NCI-H2196 (cell line): ENCODE results near the gene FOXL3.
"Not testable (repeated sequence)": the region's sequence is repeated elsewhere in the genome, so short reads cannot be mapped to it uniquely, and the experiment has no call there.

ENCODE experiments used
- DNase-seq: peaks from one replicate; lab custom pipeline; 2025; ENCODE audit not compliant: unreplicated experiment; lab: John Stamatoyannopoulos, UW

FOXL3 gene

DNA sequence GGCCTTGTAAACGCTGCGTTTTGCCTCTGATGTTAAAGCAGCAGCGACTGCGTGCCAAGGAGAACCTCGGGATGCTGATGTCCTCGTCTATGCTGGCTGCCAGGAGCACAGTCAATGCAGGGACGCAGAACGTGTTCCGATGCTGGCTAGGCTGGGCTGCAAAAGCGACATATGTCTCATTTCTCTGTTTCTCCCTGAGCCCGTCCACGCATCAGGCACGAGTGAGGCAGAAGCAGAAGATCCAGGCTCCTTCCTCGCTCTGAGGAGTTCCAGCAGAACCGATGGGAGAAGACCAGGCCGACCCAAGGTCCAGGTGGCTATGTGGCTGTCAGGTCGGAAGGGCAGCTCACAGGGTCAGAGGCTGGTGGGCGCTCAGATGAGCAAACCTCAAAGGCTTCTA is 3.7 kb upstream of the FOXL3 start:
- DNase-seq, result no peak

GRCh38 chr7:288671-289101 is 1.3 kb upstream of the FOXL3 start:
- no peak for DNase-seq

GRCh38 chr7:289209-289755 is 688 bp upstream of the FOXL3 start:
- no peak for DNase-seq

DNA sequence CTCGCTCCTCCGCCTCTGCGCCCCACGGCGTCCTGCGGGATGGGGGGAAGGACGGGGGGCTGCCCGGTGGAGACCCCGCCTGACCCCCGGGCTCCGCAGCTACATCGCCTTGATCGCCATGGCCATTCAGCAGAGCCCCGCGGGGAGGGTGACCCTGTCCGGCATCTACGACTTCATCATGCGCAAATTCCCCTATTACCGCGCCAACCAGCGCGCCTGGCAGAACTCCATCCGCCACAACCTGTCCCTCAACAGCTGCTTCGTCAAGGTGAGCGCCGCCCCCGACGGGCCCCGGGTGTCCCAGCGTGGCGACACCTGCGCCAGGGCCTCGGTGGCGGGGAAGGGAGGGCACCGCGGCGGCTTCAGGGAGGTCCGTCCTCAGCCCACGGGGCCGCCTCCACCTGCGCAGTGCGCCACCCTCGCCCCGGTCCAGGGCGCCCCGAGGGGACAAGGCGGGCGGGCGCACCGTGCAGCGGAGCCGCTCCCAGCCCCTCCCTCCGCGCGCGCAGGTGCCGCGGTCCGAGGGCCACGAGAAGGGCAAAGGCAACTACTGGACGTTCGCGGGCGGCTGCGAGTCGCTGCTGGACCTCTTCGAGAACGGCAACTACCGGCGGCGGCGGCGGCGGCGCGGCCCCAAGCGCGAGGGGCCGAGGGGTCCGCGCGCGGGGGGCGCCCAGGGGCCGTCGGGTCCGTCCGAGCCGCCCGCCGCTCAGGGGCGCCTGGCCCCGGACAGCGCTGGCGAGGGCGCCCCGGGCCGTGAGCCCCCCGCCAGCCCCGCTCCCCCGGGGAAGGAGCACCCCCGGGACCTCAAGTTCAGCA is 793 bp downstream of the FOXL3 start:
- DNase-seq, result no peak

GRCh38 chr7:291373-292092 is 1.6 kb downstream of the FOXL3 start:
- DNase-seq, result no peak

- DNase-seq, result no peak
Observed at GRCh38 chr7:292226-292625, 2.3 kb downstream of the FOXL3 start.

DNA sequence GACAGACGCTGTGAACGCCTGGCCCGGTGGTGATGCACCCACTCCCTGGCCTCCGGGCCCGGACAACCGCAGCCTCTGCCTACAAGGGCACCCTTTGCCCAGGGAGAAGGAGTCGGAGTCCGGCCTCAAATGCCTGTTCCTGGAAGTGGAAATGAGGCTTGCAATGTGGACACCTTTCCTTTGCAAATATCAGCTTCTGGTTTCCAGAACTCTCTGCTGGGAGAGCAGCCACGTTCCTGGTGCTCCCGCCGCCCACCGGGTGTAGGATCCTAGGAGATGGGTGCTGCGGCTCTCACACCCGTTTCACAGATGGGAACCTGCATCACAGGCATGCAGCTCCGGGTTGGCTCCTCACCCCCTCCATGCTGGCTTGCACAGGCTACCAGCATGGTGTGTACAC is 2.9 kb downstream of the FOXL3 start:
- DNase-seq, result no peak

GRCh38 chr7:293681-294439 is 3.9 kb downstream of the FOXL3 start:
- no peak for DNase-seq

DNA sequence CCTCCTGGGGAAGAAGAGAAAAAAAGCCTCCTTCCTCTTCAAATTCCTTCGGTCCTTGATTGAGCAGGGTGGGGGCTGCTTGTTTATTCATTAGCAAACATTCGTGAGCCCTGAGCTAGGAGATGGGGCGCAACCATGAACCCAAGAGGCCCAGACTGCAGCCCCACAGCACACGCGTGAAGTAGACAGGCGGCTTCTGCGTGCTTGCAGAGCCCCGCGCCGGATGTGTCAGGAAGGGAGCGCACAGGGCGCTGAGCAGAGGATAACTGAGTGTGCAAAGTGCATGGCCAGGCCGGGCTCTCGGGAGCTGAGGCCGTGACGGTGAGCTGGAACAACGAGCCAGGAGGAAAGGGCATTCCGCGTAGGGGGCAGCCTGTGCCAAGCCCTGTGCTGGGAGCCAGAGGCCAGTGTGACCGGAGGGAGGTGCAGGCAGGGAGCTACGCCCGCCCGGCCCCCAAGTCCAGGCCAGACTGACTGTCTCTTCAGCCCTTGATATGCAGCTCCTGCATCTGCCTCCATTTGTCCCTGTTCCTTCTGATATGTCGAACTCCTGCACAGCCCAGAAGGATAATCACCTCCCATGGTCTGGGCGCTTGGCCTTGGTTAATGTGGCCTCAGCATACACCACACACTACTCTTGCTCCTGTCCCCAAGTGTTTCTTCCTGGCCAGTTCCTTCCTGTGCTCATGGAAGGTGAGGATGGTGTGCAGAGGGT is 4.6 kb downstream of the FOXL3 start:
- no peak for DNase-seq

DNA sequence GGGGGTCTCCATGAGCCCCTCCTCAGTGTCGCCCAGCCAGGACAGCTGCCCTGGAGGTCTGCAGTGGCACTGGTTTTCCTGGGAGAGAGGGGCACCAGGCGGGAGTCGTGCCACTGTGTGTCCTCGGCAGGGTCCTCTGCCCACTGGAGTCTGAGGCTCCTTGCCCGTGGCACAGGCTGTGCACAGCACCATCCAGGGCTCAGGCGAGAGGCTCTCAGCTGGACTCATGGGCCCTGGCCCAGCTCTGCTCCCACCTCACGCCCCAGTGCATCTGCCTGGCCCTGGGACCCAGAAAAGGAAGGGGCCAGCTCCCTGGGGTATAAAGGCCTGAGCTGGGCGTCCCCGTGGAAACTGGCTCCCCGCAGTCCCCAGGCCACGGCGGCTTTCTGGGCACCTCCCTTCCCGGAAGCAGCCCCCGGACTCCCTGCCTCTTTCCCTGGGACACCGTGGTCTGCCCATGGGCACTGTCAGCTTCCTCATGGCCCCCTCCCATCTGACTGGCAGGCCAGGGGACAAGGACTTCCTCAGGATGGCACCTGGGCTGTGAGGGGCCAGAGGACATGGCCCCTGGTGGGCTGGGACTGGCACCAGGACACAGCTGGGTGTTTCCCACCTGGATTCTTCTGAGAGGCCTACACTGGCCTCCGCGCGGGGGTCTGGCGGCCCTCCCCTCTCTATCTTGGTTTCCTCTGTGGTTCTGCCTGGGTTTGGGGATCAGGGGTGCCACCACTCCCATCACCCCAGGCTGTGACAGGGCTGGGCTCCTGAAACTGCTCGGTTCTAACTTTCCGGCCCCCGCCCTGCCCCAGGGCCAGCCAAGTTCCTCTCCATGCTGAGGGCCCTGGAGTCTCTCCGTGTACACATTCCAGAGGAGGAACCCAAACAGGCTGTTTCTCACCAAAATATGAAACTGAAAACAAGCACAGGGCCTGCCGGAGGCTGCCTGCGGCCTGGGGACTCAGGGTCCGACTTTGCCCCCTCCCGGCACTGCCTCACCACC is 5.5 kb downstream of the FOXL3 start:
- no peak for DNase-seq

DNA sequence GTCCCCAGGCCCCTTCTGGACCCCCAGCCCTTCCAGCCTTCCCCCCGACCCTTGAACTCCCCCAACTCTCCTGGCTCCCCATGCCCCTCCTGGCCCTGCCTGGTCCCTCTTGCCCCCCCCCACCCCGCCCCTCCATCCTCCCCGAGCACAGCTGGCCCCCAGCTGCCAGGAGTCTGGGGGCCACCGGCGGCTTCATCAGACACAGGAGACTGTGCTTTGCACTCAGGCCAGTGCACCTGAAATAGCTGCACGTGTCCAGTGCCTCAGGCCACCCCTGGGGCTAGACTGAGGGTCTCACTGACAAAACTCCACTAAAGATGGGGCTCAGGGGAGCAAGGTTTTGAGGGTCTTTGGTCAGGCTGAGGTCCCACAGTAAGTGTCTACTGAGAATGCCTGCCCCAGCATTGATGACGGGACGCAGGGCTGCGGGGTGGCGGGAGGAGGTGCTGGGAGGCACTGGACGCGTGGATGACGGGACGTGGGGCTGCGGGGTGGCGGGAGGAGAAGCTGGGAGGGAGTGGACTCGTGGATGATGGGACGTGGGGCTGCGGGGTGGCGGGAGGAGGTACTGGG is 6.5 kb downstream of the FOXL3 start:
- DNase-seq, result no peak

DNA sequence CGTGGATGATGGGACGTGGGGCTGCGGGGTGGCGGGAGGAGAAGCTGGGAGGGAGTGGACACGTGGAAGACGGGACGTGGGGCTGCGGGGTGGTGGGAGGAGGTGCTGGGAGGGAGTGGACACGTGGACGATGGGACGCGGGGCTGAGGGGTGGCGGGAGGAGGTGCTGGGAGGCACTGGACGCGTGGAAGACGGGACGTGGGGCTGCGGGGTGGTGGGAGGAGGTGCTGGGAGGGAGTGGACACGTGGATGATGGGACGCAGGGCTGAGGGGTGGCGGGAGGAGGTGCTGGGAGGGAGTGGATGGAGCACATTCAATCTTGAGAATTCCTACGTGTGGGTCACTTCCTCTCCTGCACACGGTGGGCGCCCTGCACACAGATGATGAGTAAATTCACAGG is 7.2 kb downstream of the FOXL3 start:
- DNase-seq, result not testable (repeated sequence)

DNA sequence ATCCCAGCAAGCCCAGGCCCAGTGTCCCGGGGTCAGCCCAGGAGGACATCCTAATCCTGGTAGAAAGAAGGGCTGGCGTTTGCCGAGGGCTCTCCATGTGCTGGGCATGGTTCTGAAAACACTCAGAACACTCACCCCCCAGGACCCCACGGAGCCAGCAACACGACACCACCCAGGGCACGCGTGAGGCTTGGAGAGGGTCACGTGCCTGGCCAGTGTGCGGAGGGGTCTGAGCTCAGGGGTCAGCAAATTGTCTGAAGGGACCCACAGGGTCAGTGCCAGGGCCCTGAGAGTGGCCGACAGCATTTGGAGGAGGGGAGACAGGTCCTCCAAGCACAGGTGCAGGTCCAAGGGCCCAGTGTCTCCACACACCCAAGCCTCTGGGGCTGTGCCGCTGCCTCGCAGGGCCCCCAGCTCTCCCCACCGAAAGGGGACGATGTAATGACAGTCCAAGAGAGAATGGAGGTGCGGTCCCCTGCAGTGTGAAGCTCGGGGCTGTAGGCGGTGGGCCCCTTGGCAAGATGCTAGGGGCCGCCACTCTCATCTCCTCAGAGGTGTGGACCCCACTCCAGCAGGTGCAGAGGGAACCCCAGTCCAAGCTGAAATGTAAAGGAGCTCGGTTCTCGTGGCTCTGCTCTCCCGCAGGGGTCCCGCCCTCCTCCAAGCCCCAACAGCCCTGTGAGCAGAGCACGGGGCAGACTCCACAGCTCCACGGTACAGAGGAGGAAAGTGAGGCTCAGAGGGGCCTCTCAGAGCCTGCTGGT is 7.8 kb downstream of the FOXL3 start:
- DNase-seq, result no peak

DNA sequence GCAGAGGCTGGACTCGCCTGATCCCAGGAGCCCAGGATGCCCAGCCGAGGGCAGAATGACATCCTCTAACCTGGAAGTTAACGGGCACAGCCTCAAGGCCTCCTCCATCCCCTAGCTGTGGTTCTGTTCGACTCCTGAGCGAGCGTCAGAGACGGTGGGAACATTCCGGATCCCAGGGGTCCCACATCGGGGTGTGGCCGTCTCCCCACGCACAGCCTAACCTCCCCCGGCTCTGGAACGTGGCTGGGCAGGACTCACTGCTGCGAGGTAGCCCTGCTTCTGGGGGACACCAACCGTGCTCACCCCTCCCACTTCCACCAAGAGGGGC is 8.4 kb downstream of the FOXL3 start:
- DNase-seq, result no peak

DNA sequence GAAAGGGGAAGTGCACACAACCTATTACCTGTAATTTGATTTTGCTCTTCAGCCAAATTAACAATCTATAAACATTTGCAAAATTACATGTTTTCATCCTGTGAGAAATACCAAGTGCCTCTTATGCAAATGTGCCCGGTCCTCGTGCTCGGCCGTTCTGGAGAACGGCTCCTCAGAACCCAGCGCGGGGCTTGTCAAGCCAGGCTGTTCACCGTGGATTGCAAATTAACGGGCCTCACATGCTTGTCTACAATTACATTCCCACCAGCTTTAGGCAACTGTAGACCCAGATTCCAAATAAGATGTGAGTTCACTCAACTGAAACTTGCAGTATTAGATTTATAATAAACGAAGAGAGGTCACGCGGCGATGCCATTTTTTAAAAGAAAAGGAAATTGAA is 8.8 kb downstream of the FOXL3 start:
- no peak for DNase-seq

DNA sequence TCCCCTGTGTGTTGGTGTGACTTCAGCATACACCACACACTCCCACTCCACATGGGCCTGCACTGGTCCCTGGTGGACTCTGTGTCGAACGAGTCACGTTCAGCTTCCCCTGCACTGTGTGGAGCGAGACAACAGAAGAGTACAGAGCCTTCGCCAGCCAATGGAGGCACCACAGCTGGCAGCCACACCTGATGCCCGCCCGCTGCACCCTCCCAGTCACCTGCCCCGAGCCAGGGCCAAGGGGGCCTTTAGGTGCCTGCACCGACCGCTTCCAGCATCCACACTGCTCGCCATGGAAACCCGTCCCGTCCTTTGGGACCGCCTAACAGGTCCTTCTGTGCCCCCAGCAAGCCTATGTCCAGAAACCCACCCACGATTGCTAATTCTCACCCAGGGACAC is 9.2 kb downstream of the FOXL3 start:
- no peak for DNase-seq

DNA sequence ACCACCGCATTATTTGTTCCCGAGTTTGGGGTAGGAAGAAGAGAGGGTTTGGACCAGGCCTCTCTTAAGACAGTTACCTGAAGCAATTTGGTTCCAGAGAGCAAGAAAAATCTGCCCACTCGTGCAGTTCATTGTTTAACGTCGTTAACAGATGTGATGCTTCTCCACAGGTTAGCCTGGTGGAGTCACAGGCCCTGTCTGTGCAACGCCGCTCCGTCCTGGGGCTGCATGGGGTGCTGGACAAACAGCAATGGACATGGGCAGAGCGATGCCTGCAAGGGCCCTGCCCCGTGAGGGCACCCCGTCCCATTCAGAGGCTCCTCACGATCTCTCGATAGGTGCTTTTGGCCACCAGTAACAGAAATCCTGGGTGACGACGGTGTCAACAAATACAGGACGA is 9.7 kb downstream of the FOXL3 start:
- no peak for DNase-seq

DNA sequence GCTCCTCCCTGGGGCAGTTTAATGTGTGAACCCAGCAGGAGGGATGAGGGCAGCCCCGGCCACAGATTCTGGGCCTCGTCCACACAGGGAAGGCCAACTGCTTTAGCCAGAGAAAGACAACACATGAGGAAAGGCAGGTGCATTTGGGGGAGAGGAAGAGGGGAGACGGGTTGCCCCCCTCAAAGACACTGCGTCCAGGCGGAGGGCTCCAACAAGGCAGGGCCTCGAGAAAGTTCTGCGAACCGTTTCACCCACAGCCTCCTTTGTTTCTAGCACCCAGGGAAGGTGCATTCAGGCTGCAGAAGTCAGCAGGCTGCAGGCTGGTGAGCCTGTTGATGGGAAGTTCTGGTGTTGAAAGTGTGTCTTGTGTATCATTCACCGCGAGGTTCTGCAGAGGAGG is 10.1 kb downstream of the FOXL3 start:
- no peak for DNase-seq
